ENCODE measurements around the gene OXLD1.
A peak's percentile ranks its signal among the peaks of the same experiment; 100 is the strongest.

OXLD1 gene

DNA sequence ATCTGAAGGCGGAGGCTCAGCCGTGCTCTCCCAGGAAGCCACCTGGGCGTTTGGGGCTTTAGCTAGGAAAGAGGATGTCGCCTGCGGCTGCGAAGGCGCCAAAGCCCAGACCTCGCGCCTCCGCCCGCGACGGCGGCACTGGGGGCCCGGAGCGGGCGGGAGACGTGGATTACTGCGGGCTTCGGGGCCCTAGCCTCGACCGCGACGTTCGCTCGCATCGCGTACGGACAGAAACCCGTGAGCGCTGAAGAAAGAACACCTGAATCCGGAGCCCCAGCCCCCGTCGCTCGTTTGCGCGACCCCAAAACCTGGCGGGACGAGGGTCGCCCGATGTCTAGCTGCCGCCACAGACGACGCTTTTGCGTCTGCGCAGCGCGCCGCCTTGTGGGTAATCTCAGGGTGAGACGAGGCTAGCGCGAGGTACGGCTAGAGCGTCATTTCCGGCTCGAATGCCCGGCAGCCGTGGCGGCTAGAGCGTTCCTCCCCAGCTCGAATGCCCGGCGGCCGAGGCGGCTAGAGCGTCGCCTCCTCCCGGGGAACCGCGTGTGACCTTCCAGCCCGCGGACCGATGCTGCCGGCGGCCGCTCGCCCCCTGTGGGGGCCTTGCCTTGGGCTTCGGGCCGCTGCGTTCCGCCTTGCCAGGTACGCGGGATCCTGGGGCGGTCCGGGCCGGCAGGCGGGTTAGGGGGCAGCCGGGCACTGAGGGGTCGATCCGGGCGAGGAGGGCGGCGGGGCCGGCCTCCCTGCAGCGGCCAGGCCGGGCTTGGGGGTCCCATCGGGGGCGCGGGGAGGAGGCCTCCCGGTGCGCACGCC is 36.7 kb upstream of the OXLD1 start, which contains the start of gene MRPL12:
TSS of gene MRPL12 (plus strand) at position 434 of the 813 bp plus-strand sequence. CDS start at position 569, 135 bp downstream.
- peak; percentile 81 for DNase-seq (ENCODE audit: low read depth)

DNA sequence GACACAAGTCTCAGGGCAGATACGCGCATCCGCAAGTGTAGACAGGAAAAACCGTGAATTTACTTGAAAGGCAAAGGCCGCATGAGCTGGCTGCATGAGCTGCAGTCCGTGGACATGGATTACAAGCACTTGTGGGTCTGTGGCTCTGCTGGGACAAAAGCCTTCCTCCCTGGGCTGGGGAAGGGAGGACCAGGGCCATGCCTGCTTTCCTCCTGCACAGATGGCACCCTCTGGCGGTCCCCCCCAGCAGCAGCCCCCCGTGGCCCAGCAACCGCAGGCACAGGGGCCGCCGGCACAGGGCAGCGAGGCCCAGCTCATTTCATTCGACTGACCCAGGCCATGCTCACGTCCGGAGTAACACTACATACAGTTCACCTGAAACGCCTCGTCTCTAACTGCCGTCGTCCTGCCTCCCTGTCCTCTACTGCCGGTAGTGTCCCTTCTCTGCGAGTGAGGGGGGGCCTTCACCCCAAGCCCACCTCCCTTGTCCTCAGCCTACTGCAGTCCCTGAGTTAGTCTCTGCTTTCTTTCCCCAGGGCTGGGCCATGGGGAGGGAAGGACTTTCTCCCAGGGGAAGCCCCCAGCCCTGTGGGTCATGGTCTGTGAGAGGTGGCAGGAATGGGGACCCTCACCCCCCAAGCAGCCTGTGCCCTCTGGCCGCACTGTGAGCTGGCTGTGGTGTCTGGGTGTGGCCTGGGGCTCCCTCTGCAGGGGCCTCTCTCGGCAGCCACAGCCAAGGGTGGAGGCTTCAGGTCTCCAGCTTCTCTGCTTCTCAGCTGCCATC is 35.1 kb upstream of the OXLD1 start:
- DNase-seq (ENCODE audit: low read depth), result no peak

DNA sequence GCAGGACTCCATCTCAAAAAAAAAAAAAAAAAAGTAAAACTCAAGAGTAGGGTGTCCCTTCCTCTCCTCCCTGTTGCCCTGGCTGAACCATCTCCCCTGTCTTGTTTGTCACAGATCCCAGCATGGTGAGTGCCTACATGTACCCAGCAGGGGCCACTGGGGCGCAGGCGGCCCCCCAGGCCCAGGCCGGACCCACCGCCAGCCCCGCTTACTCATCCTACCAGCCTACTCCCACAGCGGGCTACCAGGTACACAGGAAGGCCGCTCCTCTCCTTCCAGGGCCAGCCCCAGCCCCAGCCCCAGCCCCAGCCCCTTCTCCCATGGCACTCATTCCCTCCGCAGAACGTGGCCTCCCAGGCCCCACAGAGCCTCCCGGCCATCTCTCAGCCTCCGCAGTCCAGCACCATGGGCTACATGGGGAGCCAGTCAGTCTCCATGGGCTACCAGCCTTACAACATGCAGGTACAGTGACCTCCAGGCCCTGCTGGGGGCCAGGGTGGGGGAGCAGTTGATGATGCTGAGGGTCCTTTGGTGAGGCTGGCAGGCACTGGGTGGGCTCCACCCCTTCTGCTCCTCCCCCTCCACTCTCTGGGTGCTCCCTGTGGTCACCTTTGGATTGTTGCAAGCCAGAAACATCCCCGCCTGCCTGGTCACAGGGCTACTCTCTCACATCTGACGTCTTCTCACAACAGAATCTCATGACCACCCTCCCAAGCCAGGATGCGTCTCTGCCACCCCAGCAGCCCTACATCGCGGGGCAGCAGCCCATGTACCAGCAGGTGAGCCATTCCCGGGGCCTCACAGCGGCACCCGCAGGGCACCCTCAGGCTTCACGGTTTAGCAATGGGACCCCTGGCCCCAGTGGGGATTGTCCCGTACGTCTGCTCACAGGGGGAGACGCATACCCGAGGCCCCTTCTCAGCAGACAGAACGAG is 34.2 kb upstream of the OXLD1 start:
- DNase-seq (ENCODE audit: low read depth), result no peak

DNA sequence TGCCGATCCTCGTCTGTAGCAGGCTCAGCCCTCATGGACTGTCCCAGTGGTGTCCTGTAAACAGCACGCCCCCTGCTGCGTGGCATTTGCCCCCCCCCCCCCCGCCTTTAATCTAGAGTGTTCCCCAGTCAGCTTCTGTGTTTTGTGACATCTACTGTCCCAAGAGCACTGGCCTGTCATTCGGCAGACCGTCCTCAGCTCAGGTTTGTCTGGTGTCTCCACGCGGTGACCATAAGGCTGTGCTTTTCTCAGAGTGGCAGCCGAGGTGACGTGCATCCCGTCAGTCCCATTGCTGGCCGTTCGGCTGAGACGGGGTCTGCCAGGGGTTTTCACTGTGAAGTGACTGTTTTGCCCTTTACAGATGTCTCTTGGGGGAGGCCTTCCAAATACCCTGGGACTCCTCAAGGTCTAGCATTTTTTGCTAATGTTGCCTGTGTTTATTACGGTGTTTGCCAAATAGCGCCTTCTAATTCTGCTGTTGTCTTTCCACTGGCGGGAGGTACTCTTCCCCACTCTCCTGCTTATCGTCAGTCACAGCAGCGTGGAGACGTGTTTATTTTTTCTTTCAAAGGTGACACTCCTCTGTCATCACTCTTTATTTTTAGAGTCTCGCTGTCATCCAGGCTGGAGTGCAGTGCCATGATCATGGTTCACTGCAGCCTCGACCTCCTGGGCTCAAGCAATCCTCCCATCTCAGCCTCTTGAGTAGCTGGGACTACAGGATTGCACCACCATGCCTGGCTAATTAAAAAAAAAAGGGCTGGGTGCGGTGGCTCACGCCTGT is 31.0 kb upstream of the OXLD1 start:
- no peak for DNase-seq (ENCODE audit: low read depth)

DNA sequence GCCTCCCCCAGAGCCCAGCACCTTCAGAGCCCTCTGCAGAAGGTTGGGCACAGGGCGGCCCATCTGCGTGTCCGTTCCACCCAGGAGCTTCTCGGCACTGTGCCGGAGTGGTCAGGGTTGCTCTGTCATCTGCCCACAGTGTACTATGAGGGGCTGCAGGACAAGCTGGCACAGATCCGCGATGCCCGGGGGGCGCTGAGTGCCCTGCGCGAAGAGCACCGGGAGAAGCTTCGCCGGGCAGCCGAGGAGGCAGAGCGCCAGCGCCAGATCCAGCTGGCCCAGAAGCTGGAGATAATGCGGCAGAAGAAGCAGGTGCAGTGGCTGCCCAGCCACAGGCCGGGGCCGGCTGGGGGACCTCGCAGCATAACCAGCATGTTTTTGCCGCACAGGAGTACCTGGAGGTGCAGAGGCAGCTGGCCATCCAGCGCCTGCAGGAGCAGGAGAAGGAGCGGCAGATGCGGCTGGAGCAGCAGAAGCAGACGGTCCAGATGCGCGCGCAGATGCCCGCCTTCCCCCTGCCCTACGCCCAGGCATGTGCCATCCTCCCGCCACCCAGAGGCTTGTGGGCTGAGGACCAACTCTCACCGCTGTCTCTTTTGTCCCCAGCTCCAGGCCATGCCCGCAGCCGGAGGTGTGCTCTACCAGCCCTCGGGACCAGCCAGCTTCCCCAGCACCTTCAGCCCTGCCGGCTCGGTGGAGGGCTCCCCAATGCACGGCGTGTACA is 30.0 kb upstream of the OXLD1 start:
- no peak for DNase-seq (ENCODE audit: low read depth)

DNA sequence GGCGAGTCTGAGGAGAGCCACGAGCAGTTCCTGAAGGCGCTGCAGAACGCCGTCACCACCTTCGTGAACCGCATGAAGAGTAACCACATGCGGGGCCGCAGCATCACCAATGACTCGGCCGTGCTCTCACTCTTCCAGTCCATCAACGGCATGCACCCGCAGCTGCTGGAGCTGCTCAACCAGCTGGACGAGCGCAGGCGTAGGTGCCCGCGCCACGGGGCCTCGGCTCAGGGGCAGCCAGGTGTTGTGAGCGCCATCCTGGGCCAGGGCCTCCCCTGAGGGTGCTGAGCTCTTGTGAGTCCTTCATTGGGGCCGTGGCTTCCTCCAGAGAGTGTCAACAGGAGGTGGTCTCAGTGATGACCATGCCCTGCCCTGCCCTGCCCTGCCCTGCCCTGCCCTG is 29.4 kb upstream of the OXLD1 start:
- DNase-seq (ENCODE audit: low read depth), result no peak

DNA sequence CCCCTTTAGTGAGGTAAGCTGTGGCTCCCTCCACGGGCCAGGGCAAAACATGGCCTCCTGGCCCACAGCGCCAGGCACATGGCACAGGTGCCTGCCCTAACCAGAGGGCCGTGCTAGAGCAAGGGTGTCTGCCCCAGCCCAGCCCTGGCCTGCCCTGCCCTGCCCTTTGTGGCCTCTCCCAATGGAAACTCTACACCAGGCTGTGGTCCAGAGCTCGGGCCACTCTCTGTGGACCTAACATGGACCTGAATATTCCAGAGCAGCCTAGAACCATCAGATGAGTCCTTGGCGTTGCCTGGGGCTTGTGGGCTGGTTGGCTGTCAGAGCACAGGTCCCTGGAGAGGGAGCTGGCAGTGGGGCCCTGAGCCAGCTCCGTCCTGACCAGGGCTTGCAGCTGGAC is 28.8 kb upstream of the OXLD1 start:
- no peak for DNase-seq (ENCODE audit: low read depth)

DNA sequence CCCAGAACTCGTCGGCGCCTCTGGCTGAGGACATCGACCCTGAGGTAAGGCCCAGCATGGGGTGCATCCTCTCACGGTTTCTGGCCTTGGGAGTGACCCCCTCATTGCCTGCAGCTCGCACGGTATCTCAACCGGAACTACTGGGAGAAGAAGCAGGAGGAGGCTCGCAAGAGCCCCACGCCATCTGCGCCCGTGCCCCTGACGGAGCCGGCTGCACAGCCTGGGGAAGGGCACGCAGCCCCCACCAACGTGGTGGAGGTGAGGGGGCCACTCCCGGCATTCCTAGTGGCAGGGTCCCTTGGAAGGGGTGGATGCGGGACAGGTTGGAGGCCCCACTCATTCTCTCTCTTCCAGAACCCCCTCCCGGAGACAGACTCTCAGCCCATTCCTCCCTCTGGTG is 28.4 kb upstream of the OXLD1 start:
- no peak for DNase-seq (ENCODE audit: low read depth)

DNA sequence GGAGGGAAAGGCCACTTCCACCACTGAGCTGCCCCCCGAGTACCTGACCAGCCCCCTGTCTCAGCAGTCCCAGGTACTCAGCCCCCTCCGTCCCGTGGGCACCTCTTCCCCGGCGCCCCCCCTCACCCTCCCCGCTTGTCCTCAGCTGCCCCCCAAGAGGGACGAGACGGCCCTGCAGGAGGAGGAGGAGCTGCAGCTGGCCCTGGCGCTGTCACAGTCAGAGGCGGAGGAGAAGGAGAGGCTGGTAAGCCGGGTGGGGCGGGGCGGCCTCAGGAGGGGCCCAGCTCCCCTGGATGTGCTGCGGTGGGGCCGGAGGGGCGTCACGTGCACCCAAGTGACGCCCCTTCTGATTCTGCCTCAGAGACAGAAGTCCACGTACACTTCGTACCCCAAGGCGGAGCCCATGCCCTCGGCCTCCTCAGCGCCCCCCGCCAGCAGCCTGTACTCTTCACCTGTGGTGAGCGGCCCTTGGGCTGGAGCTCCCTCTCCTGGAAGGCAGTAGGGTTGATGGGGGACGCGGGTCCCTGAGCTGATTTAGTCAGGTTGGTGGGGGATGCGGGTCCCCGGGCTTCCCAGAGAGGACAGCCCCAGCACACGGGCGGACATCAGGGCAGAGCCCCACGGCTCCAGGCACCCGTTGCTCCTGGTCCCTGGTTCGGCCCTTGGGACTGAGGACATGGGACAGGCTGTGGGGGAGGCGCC is 27.3 kb upstream of the OXLD1 start:
- DNase-seq (ENCODE audit: low read depth), result no peak

DNA sequence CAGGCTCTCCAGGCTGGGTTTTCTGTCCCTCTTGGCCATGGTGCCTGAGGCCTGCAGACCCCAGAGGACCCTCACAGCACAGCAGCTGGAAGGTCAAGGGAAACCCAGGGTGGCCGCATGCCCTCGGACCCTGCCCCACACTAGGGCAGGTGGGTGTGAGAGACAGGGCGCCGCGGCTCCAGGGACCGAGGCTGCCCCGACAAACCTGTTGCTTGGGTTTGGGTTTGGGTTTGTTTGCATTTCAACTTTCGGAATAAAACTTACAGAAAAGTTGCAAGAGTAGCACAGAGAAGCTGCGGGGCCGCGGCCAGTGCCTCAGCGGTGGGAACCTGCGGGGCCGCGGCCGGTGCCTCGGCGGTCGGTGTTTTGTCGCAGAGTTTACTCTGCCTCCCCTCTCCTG is 25.2 kb upstream of the OXLD1 start:
- DNase-seq (ENCODE audit: low read depth), result no peak

DNA sequence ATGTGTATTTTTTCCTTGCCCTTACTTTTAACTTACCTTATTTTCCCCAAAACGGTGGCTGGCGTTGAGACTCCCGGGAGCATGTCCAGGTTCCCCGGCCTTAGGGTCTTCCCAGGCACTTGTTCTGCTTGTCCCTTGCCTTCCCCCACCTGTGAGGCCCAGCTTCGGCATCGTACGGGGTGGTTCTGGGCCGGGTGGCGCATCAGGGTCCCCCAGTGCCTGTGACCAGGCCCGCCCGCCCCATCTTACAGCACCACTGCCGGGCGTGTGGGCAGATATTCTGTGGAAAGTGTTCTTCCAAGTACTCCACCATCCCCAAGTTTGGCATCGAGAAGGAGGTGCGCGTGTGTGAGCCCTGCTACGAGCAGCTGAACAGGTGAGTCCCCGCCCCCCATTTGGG is 24.8 kb upstream of the OXLD1 start:
- no peak for DNase-seq (ENCODE audit: low read depth)

DNA sequence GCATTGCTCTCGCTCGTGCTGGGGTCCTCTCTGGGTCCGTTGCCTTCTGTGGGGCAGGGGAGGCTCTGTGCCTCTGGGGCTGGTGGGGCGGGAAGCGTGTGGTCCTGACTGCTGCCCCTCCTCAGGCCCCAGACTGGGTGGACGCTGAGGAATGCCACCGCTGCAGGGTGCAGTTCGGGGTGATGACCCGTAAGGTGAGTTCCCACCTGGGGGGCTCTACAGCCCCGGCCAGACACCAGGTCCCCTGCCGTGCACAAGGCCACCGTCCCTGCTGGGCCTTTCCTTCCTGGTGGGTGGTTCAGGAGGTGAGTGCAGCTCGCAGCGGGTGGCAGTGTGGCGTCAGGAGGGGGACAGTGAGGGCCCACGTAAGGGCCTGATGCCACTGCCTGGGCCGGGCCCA is 24.1 kb upstream of the OXLD1 start:
- no peak for DNase-seq (ENCODE audit: low read depth)

DNA sequence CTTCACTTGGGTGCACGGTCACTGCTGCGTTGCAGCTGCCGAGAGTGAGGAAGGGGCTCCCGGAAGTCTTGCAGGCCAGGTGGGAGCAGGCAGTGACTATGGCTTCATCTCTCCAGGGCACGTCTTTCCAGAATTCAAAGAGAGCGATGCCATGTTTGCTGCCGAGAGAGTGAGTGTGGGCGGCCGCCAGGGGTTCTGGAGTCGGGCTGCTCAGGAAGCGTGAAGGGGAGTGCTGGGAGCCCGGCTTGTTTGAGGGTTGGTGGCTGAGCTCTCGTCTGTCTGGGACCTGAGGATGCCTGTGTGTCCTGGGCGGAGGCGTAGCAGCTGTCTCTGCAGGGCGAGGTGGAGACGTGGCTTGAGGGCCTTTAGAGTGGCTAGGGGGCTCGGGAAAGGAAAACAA is 23.7 kb upstream of the OXLD1 start:
- no peak for DNase-seq (ENCODE audit: low read depth)

DNA sequence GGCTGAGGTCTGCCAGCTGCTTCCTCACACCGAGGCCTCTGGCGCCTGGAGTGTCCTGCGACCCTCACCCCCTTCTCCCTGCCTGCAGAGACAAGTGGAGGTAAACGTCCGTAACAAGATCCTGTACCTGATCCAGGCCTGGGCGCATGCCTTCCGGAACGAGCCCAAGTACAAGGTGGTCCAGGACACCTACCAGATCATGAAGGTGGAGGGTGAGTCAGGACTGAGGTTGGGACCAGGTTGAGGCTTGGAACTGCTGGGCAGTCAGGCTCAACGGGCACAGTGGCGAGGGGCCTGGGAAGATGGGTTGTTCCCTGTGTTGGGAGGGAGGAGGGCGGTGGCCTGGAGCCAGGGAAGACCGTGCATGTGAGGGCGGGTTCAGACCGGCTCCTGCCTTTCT is 22.2 kb upstream of the OXLD1 start:
- DNase-seq (ENCODE audit: low read depth), result no peak

DNA sequence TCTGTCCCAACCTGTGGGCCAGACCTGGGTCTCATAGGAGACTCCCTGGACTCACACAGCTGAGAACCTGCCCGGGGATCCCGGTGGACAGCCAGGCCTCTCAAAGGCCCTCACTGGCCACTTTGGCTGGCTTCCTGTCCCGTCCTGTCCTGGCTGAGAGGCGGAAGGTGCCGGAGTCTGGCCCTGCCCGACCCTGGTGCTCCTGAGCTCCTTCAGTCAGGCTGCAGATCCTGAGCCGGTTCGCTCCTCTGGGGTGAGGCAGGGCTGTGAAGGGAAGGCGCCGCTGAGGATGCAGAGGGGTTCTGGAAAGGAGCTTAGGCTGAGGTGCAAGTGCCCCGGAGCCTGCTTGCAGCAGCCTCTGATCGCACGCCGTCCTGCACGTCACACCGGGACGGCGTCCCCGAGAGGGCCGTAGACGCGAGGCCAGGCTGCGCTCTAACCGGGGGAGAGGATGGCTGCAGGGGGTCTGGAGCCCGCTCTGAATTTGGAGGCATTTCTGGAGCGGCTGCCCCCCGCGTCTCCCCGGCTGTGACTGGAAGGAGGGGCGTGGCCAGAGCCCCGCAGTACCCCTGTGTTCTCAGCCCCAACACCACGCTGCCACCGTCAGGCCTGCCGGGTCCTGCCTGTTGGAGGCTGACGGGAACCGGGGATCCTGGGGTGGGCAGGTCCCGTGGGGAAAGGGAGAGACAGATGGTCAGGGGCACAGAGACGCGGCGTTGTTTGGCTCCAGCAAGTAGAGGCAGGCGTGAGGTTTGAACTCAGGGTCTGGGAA is 21.6 kb upstream of the OXLD1 start:
- DNase-seq (ENCODE audit: low read depth), result no peak

DNA sequence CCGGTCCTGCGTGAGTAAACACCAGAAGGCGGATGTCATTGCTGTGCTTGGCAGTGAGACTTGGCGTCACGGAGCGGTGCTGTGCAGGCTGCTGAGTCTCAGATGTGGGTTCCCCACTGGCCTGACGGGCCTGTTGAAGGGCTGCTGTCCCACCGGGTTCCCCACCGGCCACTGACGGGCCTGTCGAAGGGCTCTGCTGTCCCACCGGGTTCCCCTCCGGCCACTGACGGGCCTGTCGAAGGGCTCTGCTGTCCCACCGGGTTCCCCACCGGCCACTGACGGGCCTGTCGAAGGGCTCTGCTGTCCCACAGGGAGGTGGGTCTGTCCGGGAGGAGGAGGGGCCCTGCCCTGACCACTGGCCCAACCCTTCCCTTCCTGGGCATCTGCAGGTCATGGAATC is 20.2 kb upstream of the OXLD1 start:
- no peak for DNase-seq (ENCODE audit: low read depth)

DNA sequence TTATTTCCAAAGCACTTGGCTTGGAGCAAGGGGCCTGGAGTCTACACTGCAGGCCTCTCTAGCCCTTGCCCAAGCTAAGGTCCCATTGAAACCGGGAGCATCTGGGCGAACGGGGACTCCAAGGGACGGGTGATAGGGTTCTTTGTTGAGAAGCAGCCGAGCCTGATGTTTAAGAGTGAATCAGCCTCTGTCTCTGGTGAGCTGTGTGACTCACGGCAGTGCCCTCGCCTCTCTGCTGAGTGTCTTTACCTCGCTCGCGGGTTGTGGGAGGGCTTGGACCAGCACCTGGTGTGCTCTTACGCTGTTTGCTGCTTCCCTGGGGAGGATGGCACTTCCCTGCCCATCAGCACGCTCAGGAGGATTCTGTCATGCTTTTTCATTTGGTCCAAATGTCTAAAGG is 18.7 kb upstream of the OXLD1 start:
- no peak for DNase-seq (ENCODE audit: low read depth)

DNA sequence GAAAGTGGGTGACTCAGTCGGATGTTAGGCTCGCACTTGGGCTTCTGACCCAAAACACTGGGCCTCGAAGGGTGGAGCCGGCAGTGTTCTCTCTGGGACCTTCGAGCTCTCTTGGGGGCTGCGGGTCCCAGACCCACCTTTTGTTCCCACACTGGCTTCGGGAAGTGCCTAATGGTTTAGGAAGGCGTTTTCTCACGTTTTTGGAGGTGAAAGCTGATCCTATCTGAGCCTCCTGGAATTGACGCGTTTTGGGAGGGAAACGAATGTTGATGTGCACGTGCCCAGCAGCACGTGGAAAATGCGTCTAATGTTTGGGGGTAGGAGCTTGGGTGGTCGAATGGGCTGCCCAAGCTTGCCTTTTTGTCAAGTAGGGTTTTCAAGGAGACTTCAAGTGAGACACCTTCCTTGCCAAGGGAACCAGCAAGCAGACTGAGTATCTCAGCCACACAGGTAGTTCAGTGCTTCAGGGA is 18.1 kb upstream of the OXLD1 start:
- no peak for DNase-seq (ENCODE audit: low read depth)

Data from T follicular helper cell (primary cell).